ENCODE results near the gene ACTR3C.

DNA sequence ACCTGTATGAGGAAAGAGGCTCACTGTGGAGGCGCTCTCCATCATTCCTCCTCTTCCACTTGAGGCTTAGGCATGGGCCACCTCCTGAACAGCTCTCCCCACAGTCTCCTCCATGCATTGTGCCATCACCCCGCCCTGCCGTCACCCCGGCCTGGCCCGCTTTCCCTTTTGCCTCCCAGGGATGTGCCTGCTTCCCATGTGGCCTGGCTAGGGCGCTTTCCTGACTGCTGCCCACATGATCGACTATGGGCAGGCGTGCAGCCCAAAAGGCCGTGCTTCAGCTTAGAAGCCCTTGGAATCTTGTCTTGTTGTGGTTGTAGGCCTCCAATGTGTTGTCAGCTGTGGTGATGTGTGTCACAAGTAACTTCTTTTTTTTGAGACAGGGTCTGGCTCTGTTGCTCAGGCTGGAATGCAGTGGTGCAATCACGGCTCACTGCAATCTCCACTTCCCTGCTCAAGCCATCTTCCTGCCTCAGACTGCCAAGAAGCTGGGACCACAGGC, 1.8 kb upstream of the ACTR3C start:
- TF ChIP-seq, protein P1, sequence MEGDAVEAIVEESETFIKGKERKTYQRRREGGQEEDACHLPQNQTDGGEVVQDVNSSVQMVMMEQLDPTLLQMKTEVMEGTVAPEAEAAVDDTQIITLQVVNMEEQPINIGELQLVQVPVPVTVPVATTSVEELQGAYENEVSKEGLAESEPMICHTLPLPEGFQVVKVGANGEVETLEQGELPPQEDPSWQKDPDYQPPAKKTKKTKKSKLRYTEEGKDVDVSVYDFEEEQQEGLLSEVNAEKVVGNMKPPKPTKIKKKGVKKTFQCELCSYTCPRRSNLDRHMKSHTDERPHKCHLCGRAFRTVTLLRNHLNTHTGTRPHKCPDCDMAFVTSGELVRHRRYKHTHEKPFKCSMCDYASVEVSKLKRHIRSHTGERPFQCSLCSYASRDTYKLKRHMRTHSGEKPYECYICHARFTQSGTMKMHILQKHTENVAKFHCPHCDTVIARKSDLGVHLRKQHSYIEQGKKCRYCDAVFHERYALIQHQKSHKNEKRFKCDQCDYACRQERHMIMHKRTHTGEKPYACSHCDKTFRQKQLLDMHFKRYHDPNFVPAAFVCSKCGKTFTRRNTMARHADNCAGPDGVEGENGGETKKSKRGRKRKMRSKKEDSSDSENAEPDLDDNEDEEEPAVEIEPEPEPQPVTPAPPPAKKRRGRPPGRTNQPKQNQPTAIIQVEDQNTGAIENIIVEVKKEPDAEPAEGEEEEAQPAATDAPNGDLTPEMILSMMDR (conservative IDR thresholded peaks at IDR 0.05; ENCODE audit: low read length), result no peak
- TF ChIP-seq EZH2phosphoT487 (IDR thresholded peaks at IDR 0.05; ENCODE audit: borderline replicate concordance, low read depth, low read length), result no peak
